Panc1 (cell line): ENCODE data around the gene ACOXL.

Source experiments
- CTCF ChIP-seq: fragments of 450-650 bp; IDR thresholded peaks from 2 replicates; pipeline ENCODE4 v1.5.1; 2017; ENCODE audit warnings: mild to moderate bottlenecking
- POLR2AphosphoS5 ChIP-seq: IDR thresholded peaks from 2 replicates; pipeline ENCODE4 v1.6.1; 2012; ENCODE audit warnings: mild to moderate bottlenecking, low read depth, low read length, moderate library complexity
- REST ChIP-seq, 2 experiments: IDR thresholded peaks; 2 replicates each; pipeline ENCODE4 v1.6.1; 2011 to 2012; ENCODE audit warnings: low read depth in 2 of 2, control low read depth in 1 of 2, low read length in 1 of 2, mild to moderate bottlenecking in 1 of 2, moderate library complexity in 1 of 2; ENCODE audit not compliant: insufficient read depth in 1 of 2

GRCh38 chr2:111037128-111037527 lies 304.8 kb downstream of the ACOXL start:
- no peak for TF ChIP-seq CTCF
- no peak for TF ChIP-seq POLR2AphosphoS5
- TF ChIP-seq REST (IDR thresholded peaks at IDR 0.05; ENCODE audit: insufficient read depth in 1 of 2, low read depth in 2 of 2, low read length in 1 of 2) = no peak
